Retina (tissue), 1 donor: ENCODE results near the gene CHD6.
A peak's percentile ranks its signal among the peaks of the same experiment; 100 is the strongest.

Experiments
- DNase-seq: peaks from one replicate; pipeline ENCODE4 v3.0.0-alpha.2; 2016

CHD6 gene

GRCh38 chr20:41505184-41505583 is 113.0 kb downstream of the CHD6 start:
- DNase-seq: no peak

- no peak for DNase-seq
Observed at GRCh38 chr20:41501376-41501775, 116.8 kb downstream of the CHD6 start.

GRCh38 chr20:41499961-41500725 is 118.0 kb downstream of the CHD6 start:
- DNase-seq: no peak

GRCh38 chr20:41499064-41499463 is 119.1 kb downstream of the CHD6 start:
- no peak for DNase-seq

DNA sequence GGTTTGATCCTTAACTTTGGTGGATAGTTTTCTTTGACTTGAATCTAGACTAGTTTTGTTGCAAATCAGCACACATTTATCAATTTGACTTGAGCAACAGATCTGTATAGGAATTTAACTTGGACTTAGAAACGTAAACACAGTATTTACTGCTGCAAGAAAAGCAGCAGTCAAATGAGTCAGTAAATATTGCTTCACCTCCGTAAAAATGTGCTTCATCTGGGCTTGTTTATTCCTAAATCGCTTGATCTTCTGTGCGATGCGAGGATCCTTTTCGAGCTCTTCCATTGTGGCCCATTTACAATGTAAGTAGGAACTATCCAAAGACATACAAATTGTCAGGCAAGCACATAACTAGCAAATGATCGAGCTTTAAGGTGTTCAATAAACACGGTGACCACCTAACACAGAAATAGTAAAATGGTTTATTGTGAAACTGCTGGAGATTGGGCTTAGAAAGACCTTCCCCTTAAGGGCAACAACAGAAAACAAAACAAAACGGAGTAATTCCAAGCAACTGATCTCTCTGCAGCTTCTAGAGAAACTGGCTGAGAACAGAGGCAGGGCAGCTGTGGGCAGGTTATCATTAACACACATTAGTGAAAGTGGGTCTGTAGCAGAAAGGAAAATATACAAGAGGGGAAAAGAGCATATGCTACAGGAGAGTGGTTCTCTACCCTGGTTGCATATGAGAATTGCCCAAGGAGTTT is 120.8 kb downstream of the CHD6 start:
- DNase-seq: no peak

DNA sequence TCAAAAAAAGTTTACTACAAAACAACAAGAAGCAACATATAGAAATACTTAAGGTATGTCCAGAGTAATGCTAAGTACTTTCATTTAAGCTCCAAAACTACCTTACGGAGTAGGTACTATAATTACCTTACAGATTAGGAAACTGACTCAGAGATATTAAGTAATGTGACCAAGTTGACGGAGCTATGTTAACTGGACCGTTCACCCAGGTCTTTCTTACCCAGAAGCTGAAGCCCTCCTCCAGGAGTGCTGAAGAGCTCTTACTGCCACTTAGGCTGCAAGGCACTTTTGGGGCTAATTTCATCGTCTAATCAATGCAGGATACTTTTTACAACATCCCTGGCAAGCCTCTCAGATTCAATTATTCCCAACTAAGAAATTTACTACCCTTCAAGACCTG is 123.7 kb downstream of the CHD6 start:
- no peak for DNase-seq

DNA sequence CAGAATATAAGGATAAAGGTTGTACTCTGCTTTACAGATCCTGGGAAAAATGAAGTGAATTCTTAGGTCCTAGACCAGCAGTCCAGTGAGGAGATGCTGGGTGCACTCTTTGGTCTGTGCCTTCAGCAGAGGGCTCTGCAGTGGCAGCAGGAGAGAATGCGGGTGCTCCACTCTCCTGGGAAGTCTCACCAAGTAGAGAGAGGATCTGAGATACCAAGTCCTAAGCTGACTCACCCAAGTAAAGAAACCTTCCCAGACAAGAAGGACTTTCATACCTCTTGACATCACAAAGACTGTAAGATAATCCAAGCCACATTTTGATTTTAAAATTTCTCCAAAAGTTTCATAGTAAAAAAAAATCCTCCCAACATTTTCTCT is 134.6 kb downstream of the CHD6 start:
- no peak for DNase-seq

- DNase-seq: no peak
Observed at GRCh38 chr20:41482647-41483552, 135.3 kb downstream of the CHD6 start.

DNA sequence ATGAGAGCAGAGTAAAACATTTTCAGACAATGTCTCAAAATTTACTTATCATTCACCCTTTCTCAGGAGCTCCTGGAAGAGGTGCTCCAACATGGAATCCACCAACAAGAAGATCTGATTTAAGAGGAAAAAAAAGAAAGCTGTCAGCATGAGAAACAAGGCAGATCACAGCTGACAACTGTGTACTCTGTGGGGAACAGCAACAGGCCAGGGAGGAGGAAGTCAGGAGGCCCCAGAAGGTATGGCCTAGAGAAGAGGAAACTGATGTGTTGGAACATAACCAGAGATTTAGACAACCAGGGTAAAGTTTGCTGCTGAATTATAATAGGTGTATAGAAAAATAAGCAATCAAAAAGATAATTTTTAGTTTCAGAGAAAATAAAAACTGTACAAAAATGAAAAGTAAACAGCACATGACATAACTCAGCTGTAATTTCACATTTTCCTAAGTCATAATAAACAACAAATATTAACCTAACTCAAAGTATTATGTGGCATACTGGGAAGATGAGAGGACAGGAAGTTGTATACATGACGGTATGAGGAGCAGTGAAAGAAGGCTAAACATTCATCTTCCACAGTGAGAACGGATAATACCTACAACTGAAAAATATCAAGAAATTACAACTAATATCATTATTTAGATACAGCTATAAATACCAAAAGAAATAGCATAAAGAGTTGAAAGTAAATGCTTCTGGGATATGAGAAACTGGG is 138.0 kb downstream of the CHD6 start:
- DNase-seq: no peak

DNA sequence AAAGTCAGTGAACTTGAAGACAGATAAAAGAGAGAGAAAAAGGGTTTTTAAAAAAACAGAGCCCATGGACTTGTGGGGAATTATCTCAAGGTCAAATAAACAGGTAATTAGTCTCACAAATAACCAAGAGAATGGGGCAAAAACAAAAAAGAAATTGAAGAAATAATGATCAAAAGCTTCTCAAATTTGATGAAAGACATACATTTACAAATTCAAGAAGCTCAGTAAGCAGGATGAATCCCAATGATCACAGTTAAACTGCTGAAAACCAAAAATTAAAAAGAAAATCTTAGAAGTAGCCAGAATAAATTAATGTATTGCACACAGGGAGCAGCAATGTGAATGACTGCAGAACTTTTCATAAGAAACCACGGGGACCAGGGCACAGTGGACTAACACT is 139.1 kb downstream of the CHD6 start:
- no peak for DNase-seq

DNA sequence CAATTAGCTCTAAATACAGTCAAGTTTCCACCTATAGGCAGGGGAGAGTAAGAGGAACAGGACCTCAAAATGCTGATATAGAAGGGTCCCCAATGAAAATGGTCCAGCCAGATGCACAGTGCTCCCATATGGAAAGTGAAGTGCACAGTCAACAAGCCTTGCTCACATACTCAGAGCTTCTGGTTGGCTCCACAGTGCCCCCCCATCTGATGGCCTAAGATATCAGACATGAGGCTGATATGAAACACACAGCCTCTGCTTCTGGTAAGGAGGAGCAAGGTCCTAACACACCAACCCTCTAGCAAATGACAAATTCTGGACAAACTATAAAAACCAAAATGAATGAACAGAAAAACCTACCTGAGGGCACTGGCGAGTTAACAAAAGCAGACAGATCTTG is 140.2 kb downstream of the CHD6 start:
- no peak for DNase-seq

DNA sequence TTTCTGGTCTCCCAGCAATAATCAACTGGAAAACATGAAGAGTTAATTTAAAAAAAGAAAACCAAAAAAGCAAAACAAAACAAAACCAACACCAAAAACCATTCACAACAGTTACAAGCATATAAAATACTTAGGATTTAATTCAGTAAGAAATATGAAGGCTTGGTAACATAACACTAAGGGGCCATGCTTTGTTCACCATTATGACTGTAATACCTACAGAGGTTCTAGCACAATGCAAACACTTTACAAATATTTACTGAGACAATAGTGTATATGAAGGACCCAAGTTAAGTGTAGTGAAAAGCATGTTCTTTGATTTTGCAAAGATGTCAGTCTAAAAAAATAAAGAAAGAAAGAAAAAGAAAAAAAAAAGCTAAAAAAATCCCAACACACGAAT is 141.7 kb downstream of the CHD6 start:
- DNase-seq: no peak

DNA sequence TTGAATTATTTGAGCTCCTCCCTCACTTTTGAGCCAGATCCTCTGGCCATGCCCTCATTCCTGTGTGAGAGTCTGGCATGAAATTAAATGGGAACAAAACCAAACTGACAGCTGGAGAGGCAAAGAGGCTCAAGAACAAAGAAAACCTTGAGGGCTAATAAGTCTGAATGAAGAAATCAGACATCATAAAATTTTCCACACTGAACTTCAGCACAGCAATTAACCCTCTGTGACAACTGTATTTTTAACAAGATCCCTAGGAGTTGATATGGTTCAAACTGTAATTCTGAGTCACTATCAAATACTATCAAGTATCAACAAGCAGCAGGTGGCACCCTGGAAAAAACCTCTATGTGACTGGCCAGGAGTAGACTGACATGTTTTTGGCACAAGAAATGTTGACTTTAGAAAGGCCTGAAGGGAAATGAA is 142.2 kb downstream of the CHD6 start:
- peak; percentile 68 for DNase-seq

- peak; percentile 54 for DNase-seq
Observed at GRCh38 chr20:41475503-41475902, 142.7 kb downstream of the CHD6 start.

- no peak for DNase-seq
Observed at GRCh38 chr20:41470362-41471095, 147.6 kb downstream of the CHD6 start.

DNA sequence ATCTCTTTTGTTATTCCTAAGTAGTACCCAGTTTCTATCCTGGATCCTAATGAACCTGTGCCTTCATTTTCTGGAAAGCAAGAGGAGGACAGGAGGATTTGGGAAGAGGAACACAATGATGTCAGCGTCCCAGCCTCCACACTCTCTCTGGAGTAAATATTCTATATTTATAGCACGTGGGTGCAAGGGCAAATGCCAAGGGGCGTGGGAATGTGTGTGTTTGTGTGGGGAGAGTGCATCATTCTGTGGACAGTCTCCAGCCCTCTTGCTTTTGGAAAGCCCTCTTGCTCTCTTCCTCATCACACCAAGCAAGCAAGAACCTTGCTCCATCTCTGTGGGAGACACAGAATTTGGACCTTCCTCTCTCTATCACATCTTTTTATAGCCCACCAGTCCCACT is 148.3 kb downstream of the CHD6 start:
- DNase-seq: no peak

DNA sequence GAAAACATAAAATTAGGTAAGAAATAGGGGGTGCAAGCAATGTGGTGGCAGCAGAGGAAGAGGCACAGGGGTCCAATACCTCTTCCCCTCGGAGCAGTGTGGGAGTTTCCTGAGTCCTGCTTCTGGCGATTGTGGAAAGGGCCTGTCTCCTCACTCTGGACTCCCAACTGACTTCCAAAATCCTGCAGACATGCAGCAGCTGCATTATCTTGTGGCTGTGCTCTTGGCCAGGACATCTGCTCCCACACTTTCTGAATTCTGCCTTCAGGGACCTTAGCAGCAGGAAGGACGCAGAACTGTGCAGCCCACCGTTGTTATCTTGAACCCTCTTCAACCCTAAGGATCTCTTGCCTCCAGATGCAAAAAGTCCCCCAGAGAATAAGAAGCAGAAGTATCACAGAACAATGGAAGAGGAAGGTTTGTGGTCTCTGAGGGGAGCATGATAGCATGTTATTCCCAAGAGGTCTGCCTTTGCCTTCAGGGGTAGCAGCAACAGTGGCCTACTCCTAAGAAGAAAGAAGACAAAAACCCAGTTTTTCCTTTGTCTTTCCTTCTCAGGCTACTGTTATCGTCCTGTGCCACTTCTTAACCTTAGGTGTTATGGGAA is 149.1 kb downstream of the CHD6 start:
- DNase-seq: no peak

DNA sequence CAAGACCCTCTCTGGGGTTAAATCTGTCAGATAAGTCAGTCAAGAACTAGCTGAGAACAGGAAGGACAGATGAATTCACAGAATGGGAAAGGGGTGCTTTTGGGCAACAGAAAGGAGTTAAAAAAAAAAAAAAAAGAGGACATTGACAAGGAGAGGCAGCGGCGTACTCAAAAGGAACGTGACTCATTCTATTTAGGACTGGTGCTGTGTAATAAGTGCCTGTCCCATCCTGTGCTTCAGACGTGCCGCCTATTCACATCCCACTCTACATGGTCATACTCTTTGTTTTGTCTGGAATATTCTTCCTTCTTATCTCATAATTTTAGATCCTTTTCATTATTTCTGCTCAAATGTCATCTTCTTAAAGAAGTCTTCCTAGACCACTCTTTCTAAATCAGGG is 150.5 kb downstream of the CHD6 start:
- DNase-seq: no peak

DNA sequence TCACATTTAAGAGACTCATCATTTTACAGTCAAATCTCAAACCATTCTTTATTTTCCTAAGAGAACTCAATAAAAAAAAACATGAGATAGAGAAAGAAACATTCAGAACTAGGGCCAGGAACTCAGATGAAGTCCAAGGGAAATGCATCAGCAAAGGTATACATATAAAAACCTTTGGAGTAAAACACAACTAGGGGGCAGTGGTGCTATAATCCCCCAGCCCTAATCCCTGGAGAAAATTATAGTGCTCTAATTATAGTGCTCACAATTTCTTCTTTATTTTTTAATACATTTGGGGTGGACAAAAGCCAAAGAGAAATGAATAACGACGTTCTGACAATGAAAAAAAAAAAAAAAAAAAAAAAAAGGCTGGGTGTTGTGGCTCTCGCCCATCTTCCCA is 151.0 kb downstream of the CHD6 start:
- DNase-seq: no peak

DNA sequence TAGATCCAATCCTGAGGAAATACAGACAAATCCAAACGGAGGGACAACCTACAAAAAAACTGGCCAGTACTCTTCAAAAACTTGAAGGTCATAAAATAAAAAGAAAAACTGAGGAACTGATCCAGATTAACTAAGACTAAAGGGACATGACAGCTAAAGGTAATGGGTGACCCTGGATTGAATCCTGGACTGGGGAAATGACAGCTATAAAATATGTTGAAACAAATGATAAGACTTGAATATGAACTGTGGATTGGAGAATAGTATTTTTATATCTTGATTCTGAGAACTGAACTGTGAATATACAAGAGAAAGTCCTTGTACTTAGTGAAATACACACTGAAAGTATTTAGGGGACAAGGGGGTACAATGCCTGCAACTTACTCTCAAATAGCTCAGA is 154.6 kb downstream of the CHD6 start:
- no peak for DNase-seq

- no peak for DNase-seq
Observed at GRCh38 chr20:41462372-41463161, 155.6 kb downstream of the CHD6 start.
